Measurements from ENCODE around the gene ST6GALNAC2. TPM values are rescaled to one million over a fixed set of nuclear protein-coding genes. Genes with fewer than 3 reads are reported as not detected.

The ST6GALNAC2 gene
- total and polyA plus RNA-seq, 10 of the 15 experiments (the other 5 are each of a cell fraction or from before 2014, with no cell fraction given), result 0.08 to 0.41 (median 0.23) TPM; not detected in 6

GRCh38 chr17:76560036-76560876 is 25.4 kb downstream of the ST6GALNAC2 start:
- Histone ChIP-seq H3K9me3 (replicated peaks; ENCODE audit: control insufficient read depth, insufficient read depth, low read length) (no peaks in the 10 kb centered on the region), H3K9ac (ENCODE audit: control insufficient read depth, insufficient read depth, low read length) (peak overlapping the region; percentile 99), H4K20me1 (ENCODE audit: control insufficient read depth, insufficient read depth) (peaks cover 3% of the 10 kb centered on the region; the same call in 1 of the 2 replicates), H3K4me2 (ENCODE audit: control insufficient read depth, insufficient read depth) (peak overlapping the region; percentile 94), H3K27me3 (replicated peaks in 1 of 2; ENCODE audit: control insufficient read depth in 2 of 2, insufficient read depth in 2 of 2, low read length in 1 of 2) (no peaks in the 10 kb centered on the region), H3K27ac (ENCODE audit: control insufficient read depth, insufficient read depth) (peak overlapping the region; percentile 95), H3K4me3 (peak overlapping the region; percentile 74), H3K36me3 (ENCODE audit: control insufficient read depth in 2 of 2, insufficient read depth in 2 of 2, low read length in 1 of 2) (peaks cover 7 to 19% of the 10 kb centered on the region in 2 experiments), H3K79me2 (ENCODE audit: control insufficient read depth, insufficient read depth, low read length) (peaks cover 63% of the 10 kb centered on the region), H2AFZ (ENCODE audit: control insufficient read depth, low read depth, low read length) (no peak overlapping the region), H3K4me1 (ENCODE audit: control insufficient read depth, insufficient read depth, low read length) (peaks cover 17% of the 10 kb centered on the region)
- WGBS (ENCODE audit: insufficient coverage, insufficient replicate concordance, low lambda C conversion rate, missing lambda C conversion rate), result 65% methylated on average over 10 of the region's 10 CpGs
- ATAC-seq (peak; percentile 6; the same call in 1 of the 3 replicates), FAIRE-seq (no peak), DNase-seq (ENCODE audit: low read depth, low spot score) (no peak)
- intact Hi-C loops (cut with micrococcal nuclease; ENCODE audit: unreplicated experiment) (loop anchor here (10.0 kb wide), 1 partner anchor 135 kb away; no protein-coding TSS in a partner anchor), in situ Hi-C loops (cut with MboI) (no loop called here)
- BruUV-seq (replicated peaks), result TSS peak; percentile 82
- ChIA-PET CTCF (interaction anchor here (0.7 to 7.9 kb wide), 21 partner anchors 9 to 167 kb away, joined by 3 to 146 read pairs (median 4); partner anchors contain the start of gene METTL23), SMC1A (ENCODE audit: uncharacterized antibody, unreplicated experiment) (interaction anchor here (0.8 to 7.2 kb wide), 11 partner anchors 9 to 64 kb away, joined by 3 to 87 read pairs (median 5); no protein-coding TSS in a partner anchor), RAD21 (ENCODE audit: unreplicated experiment) (interaction anchor here (0.5 to 3.0 kb wide), 10 partner anchors 9 to 497 kb away, joined by 3 to 22 read pairs (median 4); no protein-coding TSS in a partner anchor), POLR2A (interaction anchor here (0.6 to 1.6 kb wide), 9 partner anchors 9 to 148 kb away, joined by 3 to 6 read pairs (median 4); a partner anchor contains a TSS)
- TF ChIP-seq CBX3 (IDR thresholded peaks at IDR 0.05; ENCODE audit: borderline replicate concordance, low read depth) (no peak), MXI1 (IDR thresholded peaks at IDR 0.05; ENCODE audit: low read depth, low read length) (no peak), EZH2 (IDR thresholded peaks at IDR 0.05; ENCODE audit: borderline replicate concordance, control insufficient read depth, low read depth, low read length) (no peak), NRF1 (conservative IDR thresholded peaks at IDR 0.05; ENCODE audit: low read depth, low read length) (no peak), EGR1 (IDR thresholded peaks at IDR 0.05; ENCODE audit: borderline replicate concordance in 1 of 2, low read depth in 2 of 2, low read length in 2 of 2) (no peak), SMAD5 (IDR thresholded peaks at IDR 0.05; ENCODE audit: low read depth) (no peak), ZNF384 (IDR thresholded peaks at IDR 0.05; ENCODE audit: borderline replicate concordance, low read depth, low read length) (no peak), FOXM1 (IDR thresholded peaks at IDR 0.05; ENCODE audit: low read depth, low read length) (no peak), SMARCA5 (IDR thresholded peaks at IDR 0.05) (no peak), KAT2A (conservative IDR thresholded peaks at IDR 0.05; ENCODE audit: control insufficient read depth, low read depth, low read length) (no peak), YY1 (IDR thresholded peaks at IDR 0.05; ENCODE audit: low read depth, low read length) (no peak), PKNOX1 (IDR thresholded peaks at IDR 0.05) (peak; percentile 44; the same call in 1 of the 2 replicates), MYB (IDR thresholded peaks at IDR 0.05; ENCODE audit: borderline replicate concordance, low read depth, low read length) (no peak), JUNB (IDR thresholded peaks at IDR 0.05) (peak; percentile 39; the same call in 1 of the 2 replicates), PML (IDR thresholded peaks at IDR 0.05; ENCODE audit: low read length) (no peak), USF1 (IDR thresholded peaks at IDR 0.05; ENCODE audit: borderline replicate concordance, extremely low read length, insufficient read depth, low read depth, low read length) (no peak), SIN3A (IDR thresholded peaks at IDR 0.05; ENCODE audit: low read depth, low read length) (no peak), MLLT1 (IDR thresholded peaks at IDR 0.05) (0 out of 2 replicates have a peak, but pooled peaks have one; percentile 26), HDAC2 (IDR thresholded peaks at IDR 0.05) (no peak), CREB1 (IDR thresholded peaks at IDR 0.05; ENCODE audit: low read depth) (peak; percentile 49; the same call in 1 of the 2 replicates), ZZZ3 (IDR thresholded peaks at IDR 0.05; ENCODE audit: control insufficient read depth, insufficient read length, low read depth) (no peak)

All from GM12878 (cell line).